NCI-H1436 (cell line): Measurements from ENCODE around the gene CEP68.
"Not testable (repeated sequence)": the region's sequence is repeated elsewhere in the genome, so short reads cannot be mapped to it uniquely, and the experiment has no call there.

Experiments
- DNase-seq: peaks from one replicate; lab custom pipeline; 2025; lab: John Stamatoyannopoulos, UW

CEP68 gene

GRCh38 chr2:65079017-65079416 lies 22.8 kb downstream of the CEP68 start:
- no peak for DNase-seq

GRCh38 chr2:65081232-65081685 lies 25.0 kb downstream of the CEP68 start:
- DNase-seq, result no peak

- no peak for DNase-seq
Observed at GRCh38 chr2:65085148-65085547, 28.9 kb downstream of the CEP68 start.

DNA sequence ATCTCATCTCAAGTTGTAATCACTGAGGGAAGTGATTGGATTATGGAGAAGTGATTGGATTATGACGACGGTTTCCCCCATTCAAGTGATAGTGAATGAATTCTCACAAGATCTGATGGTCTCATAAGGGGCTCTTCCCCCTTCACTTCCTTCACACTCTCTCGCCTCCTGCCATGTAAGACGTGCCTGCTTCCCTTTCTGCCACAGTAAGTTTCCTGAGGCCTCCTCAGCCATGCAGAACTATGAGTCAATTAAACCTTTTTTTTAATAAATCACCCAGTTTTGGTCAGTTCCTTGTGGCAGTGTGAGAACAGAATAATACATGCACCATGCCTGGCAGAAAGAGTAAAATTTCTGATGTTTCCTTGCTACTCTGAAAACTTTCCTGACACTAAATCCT lies 36.6 kb downstream of the CEP68 start:
- DNase-seq, result no peak

GRCh38 chr2:65093211-65093610 lies 37.0 kb downstream of the CEP68 start:
- DNase-seq, result no peak

DNA sequence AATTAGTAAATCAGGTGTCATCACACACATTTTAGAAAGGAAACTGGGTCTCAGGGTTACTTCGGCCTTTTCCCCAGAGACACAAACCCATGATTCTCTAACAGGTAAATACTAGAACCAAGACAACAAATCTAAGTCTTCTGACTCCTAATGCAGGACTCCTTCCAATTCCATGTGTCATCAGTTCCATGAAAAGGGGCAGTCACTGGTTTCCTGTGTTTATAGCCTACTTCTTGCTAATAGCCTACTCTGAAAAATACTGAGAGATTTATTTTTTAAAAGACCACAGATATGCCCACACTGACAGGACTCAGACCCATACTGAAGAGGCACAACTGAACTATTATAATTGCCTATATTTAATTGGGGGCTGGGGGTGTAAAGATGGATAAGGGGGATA lies 40.7 kb downstream of the CEP68 start:
- DNase-seq, result no peak

DNA sequence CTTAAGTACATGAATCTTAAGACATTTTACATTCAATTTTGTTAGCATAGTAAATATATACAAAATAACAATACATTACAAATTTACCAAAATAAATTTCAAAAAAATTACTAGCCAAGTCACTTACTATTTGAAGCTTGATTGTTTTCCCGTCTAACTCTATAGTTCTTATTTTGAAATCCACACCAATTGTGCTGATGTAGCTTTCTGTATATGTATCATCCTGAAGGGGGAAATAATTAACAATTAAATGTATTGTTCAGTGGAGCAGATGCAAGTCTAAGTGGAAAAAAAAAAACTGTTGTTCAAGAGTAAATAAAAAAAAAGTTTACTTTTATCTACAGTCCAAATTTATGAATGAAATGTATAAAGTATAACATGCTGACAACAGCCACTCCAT lies 41.6 kb downstream of the CEP68 start:
- DNase-seq, result no peak

GRCh38 chr2:65098741-65099140 lies 42.5 kb downstream of the CEP68 start:
- no peak for DNase-seq

- DNase-seq, result no peak
Observed at GRCh38 chr2:65101071-65101470, 44.9 kb downstream of the CEP68 start.

GRCh38 chr2:65103013-65103715 lies 46.9 kb downstream of the CEP68 start:
- no peak for DNase-seq

GRCh38 chr2:65107530-65107929 lies 51.3 kb downstream of the CEP68 start:
- no peak for DNase-seq

GRCh38 chr2:65108780-65109179 lies 52.6 kb downstream of the CEP68 start:
- DNase-seq, result no peak

DNA sequence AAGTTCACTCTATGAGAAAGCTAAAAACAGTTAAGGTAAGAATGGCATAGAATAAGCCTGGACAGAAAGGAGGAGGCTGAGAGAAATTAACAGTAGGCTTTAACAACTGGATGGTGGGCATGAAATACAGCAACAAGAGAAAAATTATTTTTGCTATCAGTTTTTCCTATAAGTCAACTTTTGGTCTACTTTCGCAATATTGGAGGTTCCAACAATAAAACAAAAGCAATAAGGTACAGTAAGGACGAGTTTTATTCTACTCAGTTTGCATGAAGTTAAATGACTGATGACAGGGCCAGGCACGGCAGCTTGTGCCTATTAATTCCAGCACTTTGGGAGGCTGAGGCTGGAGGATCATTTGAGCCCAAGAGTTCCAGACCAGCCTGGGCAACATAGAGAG lies 56.4 kb downstream of the CEP68 start:
- DNase-seq, result no peak

- no peak for DNase-seq
Observed at GRCh38 chr2:65113229-65113628, 57.0 kb downstream of the CEP68 start.

- DNase-seq, result no peak
Observed at GRCh38 chr2:65113816-65114215, 57.6 kb downstream of the CEP68 start.

DNA sequence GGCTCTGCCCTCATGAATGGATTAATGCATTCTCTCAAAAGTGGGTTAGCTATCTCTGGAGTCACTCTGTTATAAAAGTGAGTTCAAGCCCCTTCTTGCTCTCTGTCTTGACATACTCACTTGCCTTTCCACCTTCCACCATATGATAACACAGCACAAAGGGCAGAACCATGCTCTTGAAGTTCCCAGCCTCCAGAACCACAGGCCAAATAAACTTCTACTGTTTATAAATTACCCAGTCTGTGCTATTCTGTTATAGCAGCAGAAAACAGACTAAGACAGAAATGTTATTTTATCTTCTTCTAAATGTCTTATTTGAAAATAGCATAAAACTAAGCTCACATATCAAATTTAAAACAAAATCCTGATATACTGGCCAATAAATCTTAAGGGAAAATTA lies 58.7 kb downstream of the CEP68 start:
- DNase-seq, result no peak

- no peak for DNase-seq
Observed at GRCh38 chr2:65116645-65117044, 60.4 kb downstream of the CEP68 start.

GRCh38 chr2:65120990-65121693 lies 64.9 kb downstream of the CEP68 start:
- DNase-seq, result no peak

DNA sequence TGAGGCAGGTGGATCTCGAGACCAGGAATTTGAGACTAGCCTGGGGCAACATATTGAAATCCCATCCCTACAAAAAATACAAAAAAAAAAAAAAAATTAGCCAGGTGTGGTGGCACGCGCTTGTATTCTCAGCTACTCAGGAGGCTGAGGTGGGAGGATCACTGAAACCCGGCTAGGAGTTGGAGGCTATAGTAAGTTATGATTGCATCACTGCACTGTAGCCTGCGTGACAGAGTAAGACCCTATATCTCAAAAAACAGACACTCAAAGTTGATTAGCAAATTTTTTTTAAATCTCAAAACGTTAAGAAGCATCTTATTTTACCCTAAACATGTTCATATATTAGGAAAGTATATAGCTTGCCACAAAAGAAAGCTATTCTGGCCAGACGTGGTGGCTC lies 66.1 kb downstream of the CEP68 start:
- no peak for DNase-seq

- DNase-seq, result not testable (repeated sequence)
Observed at GRCh38 chr2:65125457-65125856, 69.2 kb downstream of the CEP68 start.

GRCh38 chr2:65128297-65129190 lies 72.3 kb downstream of the CEP68 start:
- no peak for DNase-seq

- DNase-seq, result no peak
Observed at GRCh38 chr2:65129286-65129825, 73.1 kb downstream of the CEP68 start.
